ENCODE measurements around the gene HCST.
"Not testable (repeated sequence)": the region's sequence is repeated elsewhere in the genome, so short reads cannot be mapped to it uniquely, and the experiment has no call there.

HCST gene

DNA sequence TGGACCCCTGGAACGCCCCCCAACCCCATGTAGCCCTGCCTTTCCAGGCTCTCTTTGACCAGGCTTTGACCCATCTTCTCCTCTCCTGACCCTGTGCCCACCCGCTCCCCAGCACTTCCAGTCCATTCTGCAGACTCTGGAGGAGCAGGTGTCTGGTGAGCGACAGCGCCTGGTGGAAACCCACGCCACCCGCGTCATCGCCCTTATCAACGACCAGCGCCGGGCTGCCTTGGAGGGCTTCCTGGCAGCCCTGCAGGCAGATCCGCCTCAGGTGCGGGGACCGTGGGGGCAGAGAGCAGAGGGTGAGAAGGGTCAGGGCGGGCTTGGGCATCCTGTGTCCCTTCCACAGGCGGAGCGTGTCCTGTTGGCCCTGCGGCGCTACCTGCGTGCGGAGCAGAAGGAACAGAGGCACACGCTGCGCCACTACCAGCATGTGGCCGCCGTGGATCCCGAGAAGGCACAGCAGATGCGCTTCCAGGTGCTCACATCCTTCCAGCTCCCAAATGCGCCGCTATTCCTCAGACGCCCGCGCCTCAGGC lies 27.9 kb upstream of the HCST start:
- intact Hi-C loops (cut with DNase I) = no loop called here
- DNase-seq = no peak

DNA sequence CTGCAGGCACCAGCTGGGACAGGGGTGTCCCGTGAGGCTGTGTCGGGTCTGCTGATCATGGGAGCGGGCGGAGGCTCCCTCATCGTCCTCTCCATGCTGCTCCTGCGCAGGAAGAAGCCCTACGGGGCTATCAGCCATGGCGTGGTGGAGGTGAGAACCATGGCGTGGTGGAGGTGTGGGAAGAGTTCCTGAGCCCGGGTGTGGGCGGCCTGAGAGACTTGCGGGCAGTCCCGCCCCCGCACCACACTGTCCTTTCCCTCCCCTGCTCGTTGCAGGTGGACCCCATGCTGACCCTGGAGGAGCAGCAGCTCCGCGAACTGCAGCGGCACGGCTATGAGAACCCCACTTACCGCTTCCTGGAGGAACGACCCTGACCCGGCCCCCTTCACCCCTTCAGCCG lies 23.3 kb upstream of the HCST start:
- DNase-seq = no peak
- intact Hi-C loops (cut with DNase I) = no loop called here

GRCh38 chr19:35879770-35880317 lies 22.5 kb upstream of the HCST start:
- intact Hi-C loops (cut with DNase I) = no loop called here
- peak; percentile 68 to 98 (median 82) for DNase-seq

GRCh38 chr19:35882114-35882832 lies 20.1 kb upstream of the HCST start:
- no peak for DNase-seq
- intact Hi-C loops (cut with DNase I) = loop anchor here (1.0 kb wide), 1 partner anchor 49 kb away; no protein-coding TSS in a partner anchor

DNA sequence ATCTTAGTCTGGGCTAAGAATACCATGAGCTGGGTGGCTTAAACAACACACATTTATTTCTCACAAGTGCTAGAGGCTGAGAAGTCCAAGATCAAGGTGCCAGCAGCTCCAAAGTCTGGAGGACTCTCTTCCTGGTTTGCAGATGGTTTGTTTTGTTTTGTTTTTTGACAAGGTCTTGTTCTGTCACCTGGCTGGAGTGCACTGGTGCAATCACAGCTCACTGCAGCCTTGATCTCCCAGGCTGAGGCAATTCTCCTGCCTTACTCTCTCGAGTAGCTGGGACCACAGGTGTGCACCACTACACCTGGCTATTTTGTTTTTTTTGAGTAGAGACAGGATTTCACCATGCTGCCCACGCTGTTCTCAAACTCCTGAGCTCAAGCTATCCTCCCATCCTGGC lies 18.4 kb upstream of the HCST start:
- DNase-seq = no peak
- intact Hi-C loops (cut with DNase I) = no loop called here

DNA sequence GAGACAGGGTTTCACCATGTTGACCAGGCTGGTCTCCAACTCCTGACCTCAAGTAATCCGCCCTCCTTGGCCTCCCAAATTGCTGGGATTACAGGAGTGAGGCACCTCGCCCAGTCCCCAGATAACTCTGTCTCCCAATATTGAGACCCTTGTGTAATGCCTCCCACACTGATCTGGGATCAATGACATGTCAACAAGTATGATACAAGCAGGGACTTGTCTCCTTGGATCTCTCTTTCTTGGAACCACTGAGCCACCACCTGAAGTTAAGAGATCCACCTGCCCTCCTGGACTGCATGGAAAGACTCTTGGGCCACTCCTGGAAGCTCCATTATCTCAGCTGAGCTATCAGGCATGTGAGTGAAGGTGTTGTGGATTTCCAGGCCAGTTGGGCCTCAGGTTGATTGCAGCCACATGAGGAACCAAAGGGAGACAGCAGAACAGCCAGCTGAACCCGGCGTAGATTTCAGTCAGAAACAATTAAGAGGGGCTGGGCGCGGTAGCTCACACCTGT lies 17.0 kb upstream of the HCST start:
- intact Hi-C loops (cut with DNase I) = no loop called here
- no peak for DNase-seq

DNA sequence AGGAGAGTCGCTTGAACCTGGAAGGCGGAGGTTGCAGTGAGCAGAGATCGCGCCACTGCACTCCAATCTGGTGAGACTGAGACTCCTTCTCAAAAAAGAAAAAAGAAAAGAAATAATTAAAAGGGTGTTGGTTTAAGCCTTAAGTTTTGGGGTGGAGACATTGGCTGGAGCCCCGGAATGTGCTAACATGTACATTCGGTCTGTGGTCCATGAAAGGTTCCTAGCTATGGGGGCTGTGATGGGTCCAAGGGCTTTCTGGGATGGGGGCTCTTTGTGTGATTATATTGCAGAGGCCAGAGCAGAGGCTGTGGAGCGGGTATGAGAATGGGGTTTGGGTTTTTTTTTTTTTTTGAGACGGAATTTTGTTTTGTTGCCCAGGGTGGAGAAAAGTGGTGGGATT lies 16.4 kb upstream of the HCST start:
- intact Hi-C loops (cut with DNase I) = no loop called here
- no peak for DNase-seq

DNA sequence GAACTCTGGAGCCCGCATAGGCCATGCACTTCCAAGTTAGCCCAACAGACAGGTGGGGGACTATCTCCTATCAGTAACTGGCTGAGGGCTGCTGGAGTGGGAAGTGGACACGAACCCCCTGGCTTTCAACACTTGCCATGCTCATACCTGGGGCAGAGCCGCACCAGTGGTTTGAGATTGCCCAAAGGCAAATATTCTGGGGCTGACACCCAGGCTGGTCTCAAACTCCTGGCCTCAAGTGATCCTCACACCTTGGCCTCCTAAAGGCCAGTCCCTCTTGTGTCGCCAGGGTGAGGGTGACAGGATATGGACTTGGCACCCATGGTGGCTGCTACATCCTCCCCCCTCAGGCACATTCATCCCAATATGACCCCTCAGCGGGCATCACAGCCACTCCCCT lies 15.1 kb upstream of the HCST start:
- intact Hi-C loops (cut with DNase I) = no loop called here

GRCh38 chr19:35888398-35888797 lies 13.9 kb upstream of the HCST start:
- DNase-seq = no peak
- intact Hi-C loops (cut with DNase I) = no loop called here

More for the DNA sequence above, 15.1 kb upstream of the HCST start:
- no peak for DNase-seq

GRCh38 chr19:35889370-35890112 lies 12.8 kb upstream of the HCST start:
- intact Hi-C loops (cut with DNase I) = no loop called here
- DNase-seq = no peak

DNA sequence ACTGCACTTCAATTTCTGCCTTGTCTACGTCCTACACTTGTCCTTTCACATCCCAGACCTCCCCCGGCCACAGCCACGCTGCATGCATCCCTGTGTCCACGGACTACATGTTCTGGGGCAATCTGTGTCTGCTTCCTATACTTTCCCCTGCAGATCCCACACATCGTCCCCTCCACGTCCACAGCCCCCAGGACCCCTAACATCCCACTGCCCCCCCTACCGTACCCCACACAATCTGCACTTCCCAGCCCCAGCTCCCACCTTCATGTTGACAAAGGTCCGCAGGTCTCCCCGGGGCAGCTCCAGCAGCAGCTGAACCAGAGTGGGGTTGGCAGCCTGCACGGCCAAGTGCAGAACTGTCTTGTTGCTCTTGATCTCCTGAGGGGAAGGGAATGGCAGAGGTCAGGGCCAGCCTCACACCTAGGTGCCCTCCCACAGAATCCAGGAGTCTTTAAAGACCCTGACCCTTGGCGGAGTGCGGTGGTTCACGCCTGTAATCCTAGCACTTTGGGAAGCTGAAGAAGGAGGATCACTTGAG lies 12.1 kb upstream of the HCST start:
- DNase-seq = no peak
- intact Hi-C loops (cut with DNase I) = no loop called here

- intact Hi-C loops (cut with DNase I); DNase-seq: not testable (repeated sequence)
These were observed 10.5 kb upstream of the HCST start for GRCh38 chr19:35891819-35892218.

DNA sequence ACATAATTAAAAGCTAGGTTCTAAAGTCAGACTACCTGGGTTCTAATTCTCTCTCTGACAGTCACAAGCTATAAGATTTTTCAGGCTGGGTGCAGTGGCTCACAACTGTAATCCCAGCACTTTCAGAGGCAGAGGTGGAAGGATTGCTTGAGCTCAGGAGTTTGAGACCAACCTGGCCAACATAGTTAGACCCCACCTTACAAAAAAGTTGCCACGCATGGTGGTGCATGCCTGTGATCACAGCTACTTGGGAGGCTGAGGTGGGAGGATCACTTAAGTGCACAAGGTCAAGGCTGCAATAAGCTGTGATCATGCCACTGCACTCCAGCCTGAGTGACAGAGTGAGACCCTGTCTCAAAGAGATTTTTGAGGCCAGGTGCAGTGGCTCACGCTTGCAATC lies 8.0 kb upstream of the HCST start:
- intact Hi-C loops (cut with DNase I) = no loop called here
- peak in 1 of 10 donors; percentile 26 for DNase-seq

DNA sequence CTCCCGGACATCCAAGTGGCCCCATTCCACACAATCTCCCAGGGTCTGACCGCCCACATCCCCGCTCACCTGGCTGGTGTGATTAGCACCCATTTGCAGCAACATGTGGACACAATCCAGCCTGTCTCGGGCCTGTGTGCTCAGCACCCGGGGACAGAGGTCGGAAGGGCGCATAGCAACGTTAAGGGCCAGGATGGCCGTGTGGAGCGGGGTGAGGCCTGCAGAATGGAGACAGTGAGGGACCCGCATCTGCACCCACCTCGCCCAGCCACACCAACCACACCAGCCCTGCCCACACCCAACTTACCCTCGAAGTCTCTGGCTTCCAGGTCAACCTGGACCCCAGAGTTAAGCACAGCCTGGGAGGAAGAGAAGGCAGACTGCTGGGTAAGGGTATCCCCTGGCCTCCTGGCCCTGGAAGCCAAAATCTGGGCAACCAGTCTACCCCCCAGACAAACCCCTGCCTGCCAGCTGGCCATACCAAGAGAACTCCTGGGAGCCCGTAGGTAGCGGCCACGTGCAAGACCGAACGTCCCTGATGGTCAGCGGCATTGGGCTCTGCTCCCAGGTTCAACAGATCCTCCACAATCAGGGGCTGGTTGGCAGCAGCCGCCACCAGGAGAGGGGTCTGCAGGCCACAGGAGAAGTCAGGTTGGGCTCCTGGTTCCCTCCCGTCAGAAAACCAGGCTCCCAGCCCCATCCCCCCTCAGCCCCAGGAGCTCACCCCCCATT lies 6.3 kb upstream of the HCST start:
- peak in 1 of 10 donors; percentile 67 for DNase-seq
- intact Hi-C loops (cut with DNase I) = loop anchor here (5.0 kb wide), 1 partner anchor 36 kb away; no protein-coding TSS in a partner anchor

- DNase-seq = peak in 1 of 10 donors; percentile 67
- intact Hi-C loops (cut with DNase I) = loop anchor here (5.0 kb wide), 1 partner anchor 36 kb away; no protein-coding TSS in a partner anchor
These were observed 5.7 kb upstream of the HCST start for GRCh38 chr19:35896643-35897040.

- intact Hi-C loops (cut with DNase I) = loop anchor here (5.0 kb wide), 1 partner anchor 34 kb away; no protein-coding TSS in a partner anchor
- DNase-seq = peak in 2 of 10 donors; percentile 68 to 73
These were observed 4.5 kb upstream of the HCST start for GRCh38 chr19:35897706-35898451.

- intact Hi-C loops (cut with DNase I) = loop anchor here (5.0 kb wide), 1 partner anchor 34 kb away; no protein-coding TSS in a partner anchor
- DNase-seq = peak in 1 of 10 donors; percentile 80
These were observed 3.9 kb upstream of the HCST start for GRCh38 chr19:35898499-35898809.

DNA sequence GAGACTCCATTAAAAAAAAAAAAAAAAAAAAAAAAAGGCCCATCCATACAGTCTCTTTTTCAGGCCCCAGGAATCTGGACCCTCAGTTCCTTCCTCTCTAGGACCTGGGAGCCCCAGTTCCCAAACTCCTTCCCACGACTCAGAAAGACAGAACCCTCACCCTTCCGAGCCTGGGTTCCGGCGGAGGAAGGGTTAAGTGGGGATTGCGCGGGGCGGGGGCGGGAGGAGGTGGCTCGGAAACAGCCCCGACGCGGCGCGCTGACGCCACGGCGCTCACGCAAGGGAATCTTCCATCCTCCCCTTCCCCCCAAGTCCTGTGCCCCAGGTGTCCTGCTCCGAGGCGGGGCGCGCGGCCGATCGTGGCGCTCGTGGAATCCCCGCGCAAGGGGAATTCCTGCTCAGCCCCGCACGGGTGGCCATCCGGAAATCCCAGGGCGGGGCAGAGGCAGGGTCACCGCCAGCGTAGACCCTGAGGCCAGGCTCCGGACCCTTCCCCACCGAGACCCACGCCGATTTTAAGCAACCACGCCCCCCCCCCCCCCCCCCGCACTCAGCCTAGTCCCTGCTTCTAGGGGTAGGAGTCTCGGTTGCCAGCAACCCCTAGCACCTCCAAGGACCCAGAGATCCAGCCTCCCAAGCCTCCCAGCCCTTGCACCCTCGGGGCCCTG lies 2.6 kb upstream of the HCST start:
- intact Hi-C loops (cut with DNase I) = loop anchor here (5.0 kb wide), 1 partner anchor 33 kb away; no protein-coding TSS in a partner anchor
- DNase-seq = peak; percentile 57 to 97 (median 81)
